DMS53 (cell line): Measurements from ENCODE around the gene CYFIP1.

Experiments
- DNase-seq: peaks from one replicate; lab custom pipeline; 2025; lab: John Stamatoyannopoulos, UW

Gene CYFIP1

DNA sequence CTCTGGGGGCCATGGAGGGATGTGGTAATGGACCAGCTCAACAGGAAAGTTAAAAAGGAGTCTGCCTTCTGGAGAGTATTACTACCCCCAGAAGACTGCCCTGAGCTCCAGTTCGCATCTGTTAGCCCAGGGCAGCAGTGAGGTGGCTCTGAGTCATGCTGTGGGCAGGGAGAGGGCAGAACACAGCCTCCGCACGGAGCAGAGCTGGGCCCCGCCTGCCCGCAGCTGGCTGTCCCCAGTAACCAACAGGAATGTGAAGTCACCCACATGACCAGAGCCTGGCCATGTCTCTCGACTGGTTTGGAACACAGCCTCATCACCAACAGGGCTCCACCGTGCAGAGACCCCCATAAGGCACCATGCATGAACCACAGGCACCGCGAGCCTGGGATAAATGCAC is 62.1 kb downstream of the CYFIP1 start:
- DNase-seq, result no peak

DNA sequence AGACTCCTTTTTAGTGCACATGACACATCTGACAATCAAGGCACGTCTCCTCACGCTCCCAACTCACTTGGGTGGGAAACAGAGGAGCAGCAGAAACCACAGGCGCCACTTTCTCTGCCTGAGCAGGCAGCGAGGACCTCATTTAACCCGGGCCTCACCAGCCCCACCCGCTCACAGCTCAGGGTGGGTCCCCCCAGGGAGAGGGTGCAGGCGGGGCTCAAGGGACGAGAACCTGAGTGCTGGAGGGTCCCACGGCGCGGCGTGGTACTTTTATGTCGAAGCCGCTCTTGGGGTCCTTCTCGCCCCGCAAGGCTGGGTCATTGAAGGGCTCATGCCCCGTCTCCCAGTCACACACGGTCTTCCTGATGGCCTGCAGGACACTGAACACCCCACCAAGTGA is 62.6 kb downstream of the CYFIP1 start:
- no peak for DNase-seq

DNA sequence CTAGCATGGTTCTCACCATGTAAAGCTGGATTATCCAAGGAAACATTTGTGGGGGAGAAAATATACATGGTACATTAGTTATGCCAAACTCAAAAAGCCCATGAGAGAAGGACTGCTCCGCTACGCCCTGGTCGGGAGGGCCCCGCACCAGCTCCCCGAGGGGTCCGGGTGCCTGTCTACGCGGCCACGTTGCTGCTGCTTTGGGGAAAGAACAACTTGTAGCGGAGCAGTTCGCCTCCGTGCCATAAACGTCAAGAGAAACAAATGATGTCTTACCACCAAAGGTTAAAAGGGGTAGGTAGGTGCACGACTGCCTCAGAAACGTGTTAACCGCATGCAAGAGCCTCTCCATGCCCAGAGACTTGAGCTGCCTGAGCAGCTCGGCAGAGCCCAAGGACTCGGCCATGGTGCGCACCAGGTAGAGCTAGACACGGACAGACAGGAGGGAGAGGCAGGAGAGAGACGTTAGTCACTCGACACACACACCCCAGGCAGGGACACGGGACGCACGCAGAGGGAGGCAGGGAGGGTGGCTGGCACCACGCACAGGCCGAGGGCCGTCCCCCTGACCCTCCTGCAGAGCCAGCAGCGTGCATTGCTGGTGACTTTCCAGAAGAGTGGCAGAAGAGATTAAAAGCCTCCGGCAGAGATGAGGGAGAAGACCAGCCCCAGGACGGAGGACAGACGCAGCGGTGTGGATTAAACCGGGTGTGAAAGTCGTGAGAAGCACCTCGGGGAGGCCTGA is 63.4 kb downstream of the CYFIP1 start:
- DNase-seq, result no peak

DNA sequence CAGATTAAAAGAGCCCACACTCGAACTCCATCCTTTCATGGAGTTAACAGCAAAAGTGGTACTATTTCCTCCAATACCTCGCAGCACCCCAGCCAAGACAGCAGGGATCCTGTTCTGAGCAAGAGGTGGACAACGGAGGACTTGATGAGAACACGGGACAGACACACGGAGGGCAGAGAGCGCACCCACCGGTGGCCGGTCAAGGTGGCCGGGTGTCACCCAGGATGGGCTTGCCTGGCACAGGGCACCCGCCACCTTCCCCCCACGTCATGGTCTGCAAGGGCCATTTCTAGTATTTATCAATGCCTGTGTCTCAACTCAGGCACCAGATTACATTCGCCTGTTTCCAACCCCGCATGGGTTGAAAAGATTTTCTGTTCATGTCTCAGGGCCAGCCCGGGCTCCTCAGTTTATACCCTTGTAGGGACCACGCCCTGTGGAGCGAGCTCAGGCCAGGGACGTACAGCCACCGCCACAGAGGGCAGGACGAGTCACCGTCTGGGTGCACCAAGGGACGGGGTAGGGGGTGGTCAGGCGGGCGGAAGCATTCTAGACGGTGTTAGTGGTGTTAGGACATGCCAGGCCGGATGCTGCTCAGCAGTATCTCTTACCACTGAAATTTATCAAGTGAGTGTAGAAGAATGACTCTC is 64.2 kb downstream of the CYFIP1 start:
- DNase-seq, result no peak

DNA sequence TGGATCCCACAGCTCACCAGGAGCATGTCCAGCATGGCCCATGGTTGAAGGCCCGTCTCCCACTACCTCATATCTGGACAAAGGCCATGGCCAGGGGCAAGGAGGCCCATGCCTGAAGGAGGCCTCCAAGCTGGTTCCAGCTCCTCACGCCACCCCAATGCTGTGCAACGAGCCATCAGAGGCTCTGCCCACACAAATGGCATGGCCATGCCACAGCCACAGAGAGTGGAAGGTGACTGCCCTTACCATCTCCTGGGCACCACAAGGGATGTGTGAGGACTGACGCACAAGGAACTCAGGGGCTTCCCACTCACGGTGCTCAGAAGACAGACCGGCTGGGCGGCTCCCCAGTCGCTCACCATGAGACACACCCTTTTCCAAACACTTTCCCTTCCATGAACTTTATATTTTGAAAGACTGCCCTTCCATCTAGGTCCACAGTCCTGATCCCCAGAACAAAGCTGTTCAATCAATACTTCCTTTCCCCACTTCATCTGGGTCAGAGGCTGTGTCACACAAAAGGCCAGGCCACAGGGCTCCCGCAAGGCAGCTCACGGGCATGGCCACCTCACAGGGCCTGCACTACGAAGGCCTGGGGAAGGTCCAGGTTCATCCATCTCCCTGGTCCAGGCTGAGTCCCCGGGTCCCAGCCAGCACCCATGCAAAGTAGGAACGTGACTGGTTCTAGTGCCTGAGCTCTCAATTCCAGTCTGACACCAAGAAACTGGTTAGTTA is 66.4 kb downstream of the CYFIP1 start:
- DNase-seq, result no peak

DNA sequence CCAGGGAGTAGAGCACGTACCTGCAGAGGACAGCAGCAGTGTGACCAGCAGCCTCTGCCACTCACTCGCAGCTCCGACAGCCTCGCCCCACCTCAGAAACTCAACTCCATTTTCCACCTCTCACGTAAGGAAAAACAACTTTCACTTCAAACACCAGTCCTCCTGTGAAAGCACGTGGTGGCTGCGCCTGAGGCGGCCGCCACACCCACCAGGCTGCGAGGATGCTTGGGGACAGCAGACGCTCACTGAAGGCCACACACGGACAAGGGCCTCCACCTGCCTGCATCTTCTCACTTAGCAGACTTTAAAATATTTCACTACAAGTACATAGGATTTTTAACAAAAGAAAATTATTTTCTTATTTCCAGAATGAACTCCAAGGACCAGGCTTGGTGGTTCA is 67.9 kb downstream of the CYFIP1 start:
- DNase-seq, result no peak

DNA sequence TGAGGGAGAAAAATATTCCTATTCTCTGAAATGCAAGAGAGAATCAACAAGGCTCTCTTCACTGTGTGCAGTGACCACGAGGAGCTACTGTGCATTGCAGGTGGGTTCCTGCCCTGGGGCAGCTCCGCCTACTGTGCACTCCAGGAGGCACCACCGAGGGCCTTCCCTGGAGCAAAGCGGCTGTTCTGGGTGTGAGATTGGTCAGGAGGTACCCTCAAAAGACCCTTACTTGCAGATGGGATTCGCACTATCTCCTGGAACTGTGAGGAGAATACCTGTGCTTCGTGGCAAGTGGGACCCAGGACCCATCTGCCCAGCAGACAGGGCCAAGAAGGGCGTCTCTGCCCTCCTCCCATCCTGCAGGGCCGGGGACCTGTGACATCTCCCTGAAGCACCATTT is 68.9 kb downstream of the CYFIP1 start:
- no peak for DNase-seq

DNA sequence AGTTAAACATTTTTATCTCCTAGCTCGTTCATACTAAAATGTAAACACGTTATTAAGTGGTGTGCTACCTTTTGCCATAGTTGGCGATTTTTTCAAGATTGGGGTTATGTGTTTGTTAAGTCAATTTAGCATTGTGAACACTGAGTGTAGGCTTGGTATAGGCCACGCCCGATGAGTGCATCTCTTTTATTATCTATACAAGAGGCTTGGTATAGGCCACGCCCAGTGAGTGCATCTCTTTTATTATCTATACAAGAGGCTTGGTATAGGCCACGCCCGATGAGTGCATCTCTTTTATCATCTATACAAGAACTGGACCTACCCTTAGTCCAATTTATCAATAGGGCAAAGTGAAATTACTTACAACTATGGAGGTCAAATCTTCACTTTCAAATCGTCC is 71.3 kb downstream of the CYFIP1 start:
- DNase-seq, result no peak

DNA sequence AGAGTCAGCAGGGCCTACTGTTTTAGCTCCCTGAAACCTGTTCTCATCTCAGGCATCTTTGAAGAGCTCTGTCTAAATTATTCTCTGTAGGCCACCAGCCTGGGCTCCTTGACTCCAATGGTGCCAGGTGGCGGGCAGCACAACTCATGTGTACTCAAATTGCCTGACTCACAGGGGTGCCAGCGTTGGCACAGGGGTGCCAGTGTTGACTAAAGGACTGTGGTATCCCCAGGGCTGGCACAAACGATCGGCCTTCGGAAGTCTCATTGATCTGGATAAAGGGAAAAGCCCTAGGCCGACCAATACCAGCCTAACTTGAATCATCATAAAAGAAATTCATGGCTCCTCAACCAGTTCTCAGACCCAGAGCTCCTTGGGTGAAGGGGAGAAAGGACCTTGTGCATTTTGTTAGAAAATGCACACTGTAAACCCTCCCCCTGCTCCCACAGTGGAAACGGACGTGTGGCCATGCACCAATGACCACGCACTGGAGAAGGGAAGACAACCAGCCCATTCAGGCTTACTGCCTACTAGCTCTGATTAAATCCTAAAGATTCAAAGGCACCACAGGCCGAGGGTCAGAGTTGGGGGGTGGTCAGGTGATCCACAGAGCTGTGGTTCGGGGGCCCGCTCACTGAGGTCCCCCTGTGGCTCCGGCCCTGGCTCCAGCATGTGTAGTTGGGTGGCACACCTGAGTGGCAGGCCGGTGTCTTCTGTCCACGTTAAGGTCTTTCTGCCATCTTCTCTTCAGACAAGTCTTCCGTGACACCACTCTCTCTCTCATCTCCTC is 72.8 kb downstream of the CYFIP1 start:
- no peak for DNase-seq

DNA sequence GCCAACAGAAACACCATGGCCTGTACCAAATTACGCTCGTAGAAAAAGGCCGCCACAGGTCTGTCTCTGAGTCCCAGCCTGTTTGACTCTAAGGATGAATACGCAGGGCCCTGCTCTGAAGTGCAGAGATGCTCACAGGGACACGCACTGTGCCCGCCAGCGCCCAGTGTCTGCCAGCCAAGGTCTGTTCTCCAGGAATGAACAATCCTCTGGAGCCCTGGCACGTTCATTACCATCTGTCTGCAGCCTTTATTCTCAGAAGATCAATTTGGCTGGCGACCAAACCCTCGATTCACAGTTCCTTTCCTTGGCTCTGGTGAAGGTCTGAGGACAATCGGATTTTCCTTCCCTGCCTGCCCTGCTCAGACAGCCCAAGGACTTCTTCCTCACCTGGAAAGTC is 75.4 kb downstream of the CYFIP1 start:
- peak; percentile 54 for DNase-seq

DNA sequence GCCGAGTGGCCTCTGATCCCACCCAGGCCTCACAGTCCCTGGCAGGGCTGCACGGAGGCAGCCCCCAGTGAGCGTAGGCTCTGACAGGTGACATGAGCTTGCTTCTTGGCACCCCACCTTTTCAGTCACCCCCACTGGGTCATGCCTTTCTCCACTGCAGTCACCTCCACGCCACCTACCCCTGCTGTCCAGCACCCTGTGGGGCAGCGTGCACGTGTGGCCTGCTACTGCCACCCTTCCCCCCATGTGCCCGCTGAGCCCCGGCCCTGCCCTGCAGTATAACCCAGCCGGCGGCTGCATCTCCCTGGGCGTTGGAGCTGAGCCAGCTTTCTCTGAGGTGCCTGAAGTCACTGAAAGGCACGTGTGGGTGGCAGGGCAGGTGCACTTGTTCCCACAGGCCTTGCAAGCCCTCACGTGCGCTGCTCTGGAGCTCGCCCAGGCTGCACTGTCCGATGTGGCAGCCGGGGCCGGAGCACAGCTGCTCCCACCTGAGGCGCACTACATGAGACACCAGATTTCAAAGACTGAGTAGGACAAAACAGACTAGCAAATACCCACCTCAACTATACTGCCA is 76.1 kb downstream of the CYFIP1 start:
- peak; percentile 97 for DNase-seq

DNA sequence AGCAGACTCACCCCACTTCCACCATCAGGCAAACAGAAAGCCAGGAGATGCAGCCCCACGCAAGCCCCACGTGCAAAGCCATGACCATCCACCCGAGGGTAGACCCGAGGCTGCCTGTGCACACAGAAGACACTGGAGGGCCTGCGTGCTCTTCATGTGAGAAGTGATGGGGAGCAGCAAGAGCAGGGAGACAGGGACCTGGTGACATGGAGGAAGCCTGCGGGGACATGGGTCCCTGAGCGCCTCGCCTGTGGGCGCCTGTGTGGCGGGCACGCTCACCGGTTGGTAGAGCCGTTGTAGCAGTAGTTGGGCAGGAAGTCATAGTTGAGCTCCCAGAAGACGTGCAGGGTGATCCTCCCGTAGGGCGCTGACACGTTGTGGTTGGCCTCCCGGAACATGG is 76.7 kb downstream of the CYFIP1 start:
- DNase-seq, result no peak

DNA sequence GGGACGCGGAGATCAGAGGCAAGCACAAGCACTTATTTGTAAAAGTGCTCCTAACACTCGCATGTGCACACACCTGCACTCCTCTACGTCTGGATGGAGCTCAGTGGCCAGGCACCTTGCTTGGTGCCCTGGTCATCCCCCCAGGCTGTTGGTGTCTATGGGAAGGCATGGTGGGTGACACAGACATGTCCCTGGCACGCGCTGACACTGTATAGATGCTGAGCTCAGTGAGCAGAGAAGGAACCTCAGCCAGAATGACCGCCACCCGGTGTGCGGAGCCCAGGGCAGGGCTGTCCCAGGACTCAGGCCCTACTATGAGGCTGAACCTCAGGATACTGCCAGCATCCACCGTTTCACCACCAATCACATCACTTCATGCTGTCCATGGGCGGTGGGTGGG is 77.2 kb downstream of the CYFIP1 start:
- DNase-seq, result no peak

DNA sequence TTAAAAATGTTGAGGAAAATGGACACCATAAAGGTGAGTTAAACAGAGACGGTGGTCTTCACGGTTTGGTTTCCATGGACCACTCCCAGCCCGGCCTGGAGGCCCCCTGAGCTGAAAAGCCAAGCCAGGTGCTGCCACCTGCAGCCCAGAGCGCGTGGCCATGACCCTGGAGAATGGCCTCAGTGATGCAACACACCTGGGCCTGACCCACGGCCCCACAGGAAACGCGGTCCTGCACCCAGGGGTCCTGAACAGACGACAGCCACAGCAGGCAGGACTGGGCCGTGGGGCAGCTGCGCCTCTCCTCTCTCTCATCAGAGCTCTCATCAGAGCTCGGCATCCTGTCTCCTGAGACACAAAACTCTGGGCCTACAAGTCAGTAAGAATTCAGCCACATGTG is 77.6 kb downstream of the CYFIP1 start:
- DNase-seq, result no peak

DNA sequence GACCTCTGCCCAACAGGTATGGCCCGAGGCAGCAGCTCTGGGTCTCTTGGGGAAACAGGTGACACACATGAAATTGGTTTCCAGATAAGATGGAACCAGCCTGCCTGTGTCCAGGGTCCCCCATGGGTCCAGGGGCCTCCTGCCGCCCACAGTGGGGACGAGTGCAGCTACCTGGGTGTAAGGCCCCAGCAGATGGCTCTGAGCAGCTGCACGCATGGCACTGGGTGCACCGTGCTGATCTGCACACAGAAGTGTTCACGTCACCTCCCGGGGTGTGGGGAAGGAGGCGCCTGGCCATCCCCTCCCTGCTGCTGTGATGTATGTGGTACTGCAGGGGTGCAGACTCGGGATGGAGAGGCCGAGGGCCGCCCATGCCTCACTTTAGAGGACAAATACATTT is 78.1 kb downstream of the CYFIP1 start:
- DNase-seq, result no peak

DNA sequence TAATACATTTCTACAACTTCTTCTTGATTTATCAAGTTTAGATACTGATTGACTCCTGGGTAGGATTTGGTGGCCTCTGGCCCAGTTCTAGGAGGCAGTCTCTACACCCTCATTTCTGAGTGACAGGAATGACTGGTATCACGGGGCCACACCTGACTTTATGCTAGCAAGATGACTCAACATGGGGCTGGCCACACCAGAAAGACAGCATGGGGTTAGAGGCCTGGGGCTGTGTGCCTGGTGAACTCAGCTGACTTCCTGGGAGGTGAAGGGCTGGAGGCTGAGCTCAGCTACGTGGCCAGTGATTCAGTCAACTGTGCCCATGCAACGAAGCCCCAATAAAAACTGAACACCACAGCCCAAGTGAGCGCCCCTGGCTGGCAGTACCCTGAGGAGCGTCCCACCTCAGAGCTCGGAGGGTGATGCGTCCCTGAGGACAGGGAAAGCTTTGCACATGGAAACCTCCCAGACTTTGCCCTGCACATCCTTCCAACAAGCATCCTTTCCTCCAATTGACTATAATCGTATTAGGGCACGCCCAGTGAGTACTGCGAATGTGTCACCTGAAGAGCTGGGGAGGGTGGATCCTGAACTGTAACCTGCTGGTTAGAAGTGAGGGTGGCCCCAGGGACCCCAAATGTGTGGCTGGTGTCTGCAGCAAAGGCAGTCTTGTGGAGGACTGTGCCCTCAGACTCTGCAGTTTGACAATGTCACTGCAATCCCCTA is 84.5 kb downstream of the CYFIP1 start:
- DNase-seq, result peak; percentile 8

DNA sequence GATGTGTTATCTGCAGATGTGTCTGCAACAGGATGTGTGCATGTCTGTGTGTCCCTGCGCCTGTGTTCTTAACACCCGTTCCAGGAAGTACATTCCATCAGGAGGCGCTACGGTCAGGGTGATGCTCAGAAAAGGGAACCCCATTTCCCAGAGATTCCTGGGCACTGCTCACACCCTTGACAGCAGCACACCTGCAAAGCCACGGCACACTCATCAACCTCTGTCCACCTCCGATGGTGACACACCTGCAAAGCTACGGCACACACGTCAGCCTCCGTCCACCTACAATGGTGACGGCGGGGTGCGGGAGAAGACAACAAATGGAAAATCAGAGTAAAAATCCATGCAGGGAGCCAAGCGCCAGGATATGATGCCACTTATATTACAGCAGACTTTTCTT is 86.3 kb downstream of the CYFIP1 start:
- no peak for DNase-seq

DNA sequence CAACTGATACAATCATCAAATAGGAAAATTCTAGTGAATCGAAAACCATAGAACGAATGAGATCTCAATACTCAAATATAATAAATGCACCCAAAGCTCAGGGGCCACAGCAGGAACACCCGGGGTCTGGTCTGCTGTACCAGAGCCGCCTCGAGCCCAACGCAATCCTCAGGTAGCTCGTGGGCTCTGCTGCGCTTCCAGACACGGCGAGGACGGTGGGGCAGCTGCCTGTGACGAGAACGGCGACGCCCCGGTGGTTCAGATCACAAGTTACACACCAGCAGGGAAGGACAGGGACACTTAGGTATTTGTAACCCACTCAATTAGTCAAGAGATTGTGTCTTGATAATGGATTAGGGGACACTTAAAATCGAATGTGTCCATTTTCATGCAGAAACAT is 87.1 kb downstream of the CYFIP1 start:
- DNase-seq, result no peak

DNA sequence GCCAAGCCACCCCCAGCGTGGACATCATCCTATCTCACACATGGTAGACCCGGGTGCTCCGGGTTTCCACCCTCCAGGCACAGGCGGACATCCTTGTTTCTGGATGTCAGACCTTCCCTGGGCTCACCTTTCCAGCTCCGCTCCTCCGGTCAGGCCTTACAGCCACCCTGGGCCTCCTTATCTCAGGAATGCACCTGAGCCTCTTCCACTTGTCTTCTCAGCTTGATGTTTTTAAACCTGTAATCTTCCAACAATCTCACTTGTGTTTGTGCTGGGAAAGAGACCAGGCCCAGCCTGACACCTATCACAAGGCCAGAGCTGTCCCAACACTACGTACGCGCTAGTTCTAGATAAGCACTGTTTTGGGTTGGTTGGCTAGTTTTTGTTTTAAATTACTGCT is 87.8 kb downstream of the CYFIP1 start:
- no peak for DNase-seq

DNA sequence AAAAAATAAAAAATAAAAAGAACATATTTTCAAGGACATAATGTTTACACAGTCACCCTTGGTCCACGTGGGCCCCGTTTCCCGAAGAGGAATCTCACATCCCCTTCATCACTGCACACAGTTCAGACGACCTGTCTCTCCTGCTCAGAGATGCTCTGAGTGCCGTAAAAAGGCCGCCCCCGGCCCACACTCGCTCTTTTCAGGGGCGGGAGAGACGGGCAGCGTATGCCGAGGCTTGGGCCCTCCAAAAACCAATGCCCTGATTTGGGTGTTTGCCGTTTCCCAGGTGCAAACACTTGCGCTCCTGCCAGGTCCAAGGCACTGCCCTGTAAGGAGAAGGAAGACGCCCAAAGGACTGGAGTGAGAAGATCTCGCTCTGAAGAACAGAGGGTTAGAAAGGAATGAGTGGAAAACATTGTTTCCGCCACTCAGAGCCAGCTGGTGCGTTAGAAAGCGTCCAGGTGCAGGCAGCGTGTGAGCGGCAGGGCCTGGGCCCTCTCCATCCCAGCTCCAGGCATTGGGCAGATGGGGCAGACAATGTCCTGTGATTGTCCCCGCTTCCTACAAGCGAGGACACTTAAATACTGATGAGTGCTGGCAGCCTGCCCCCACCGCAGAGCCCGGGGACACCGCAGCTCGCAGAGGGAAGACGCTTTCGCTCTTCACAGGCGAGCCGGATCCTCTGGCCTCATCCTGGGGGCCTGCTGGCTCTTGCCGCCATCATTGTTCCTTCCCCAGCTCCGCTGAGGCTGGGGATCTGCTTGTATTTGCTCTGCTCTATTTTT is 88.5 kb downstream of the CYFIP1 start:
- no peak for DNase-seq

DNA sequence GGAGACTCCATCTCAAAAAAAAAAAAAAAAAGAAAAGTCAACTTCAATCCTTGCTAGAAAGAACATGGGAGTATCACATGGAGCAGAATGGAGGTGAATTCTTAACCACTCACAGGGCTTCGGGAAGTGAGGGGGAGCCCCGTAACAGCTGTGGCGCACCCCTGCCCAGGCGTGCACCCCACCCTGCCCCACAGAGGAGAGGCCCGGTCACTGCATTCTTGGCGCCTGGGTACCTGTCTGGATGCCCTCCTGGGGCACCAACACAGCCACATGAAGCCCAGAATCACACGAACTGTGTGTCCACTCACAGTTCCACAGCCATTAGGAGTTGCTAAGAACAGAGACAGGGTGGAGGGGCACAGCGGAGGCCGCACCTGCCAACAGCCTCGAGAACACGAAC is 89.9 kb downstream of the CYFIP1 start:
- no peak for DNase-seq
